HEK293 (cell line): ENCODE results near the gene SLC22A4.

Source experiments
- CTCF ChIP-seq: fragments of 450-650 bp; formaldehyde crosslinking; IDR thresholded peaks from 2 replicates; pipeline ENCODE4 v1.5.1; 2016; ENCODE audit warnings: missing biosample characterization, missing genetic modification characterization
- TCF7L2 ChIP-seq: IDR thresholded peaks from 2 replicates; pipeline ENCODE4 v1.6.1; 2011; ENCODE audit warnings: low read depth, mild to moderate bottlenecking, inconsistent platforms, low read length, moderate library complexity, borderline replicate concordance
- ZNF266 ChIP-seq: fragments of 450-650 bp; formaldehyde crosslinking; IDR thresholded peaks from 2 replicates; pipeline ENCODE4 v1.5.1; 2016; ENCODE audit warnings: missing biosample characterization, missing genetic modification characterization, low read depth
- ZNF274 ChIP-seq, 2 experiments: fragments of 200-500 bp in 1 of 2; fragments of 450-650 bp in 1 of 2; sonication (Bioruptor generic) in 1 of 2; formaldehyde crosslinking in 1 of 2; IDR thresholded peaks; 2 replicates each; pipeline versions ENCODE4 v1.5.1 to v1.6.1; 2014 to 2016; ENCODE audit warnings: borderline replicate concordance in 1 of 2, inconsistent platforms in 1 of 2, low read length in 1 of 2, missing biosample characterization in 1 of 2, missing genetic modification characterization in 1 of 2
- ZNF513 ChIP-seq: fragments of 450-650 bp; IDR thresholded peaks from 2 replicates; pipeline ENCODE4 v1.5.1; 2018; ENCODE audit warnings: missing biosample characterization, missing genetic modification characterization

GRCh38 chr5:132362086-132362485 is 67.9 kb downstream of the SLC22A4 start:
- no peak for TF ChIP-seq ZNF513 (tag by site-specific recombination)
- no peak for TF ChIP-seq TCF7L2
- no peak for TF ChIP-seq ZNF274 (IDR thresholded peaks at IDR 0.05; ENCODE audit: low read length)
- no peak for TF ChIP-seq ZNF274 (tag by site-specific recombination; IDR thresholded peaks at IDR 0.05; ENCODE audit: borderline replicate concordance)
- TF ChIP-seq CTCF (tag by site-specific recombination) = no peak
- no peak for TF ChIP-seq ZNF266 (tag by site-specific recombination)
